KG1 (cell line): ENCODE measurements around the gene SSH2.

ENCODE experiments used
- DNase-seq: peaks from one replicate; lab custom pipeline; 2025; lab: John Stamatoyannopoulos, UW

The SSH2 gene

DNA sequence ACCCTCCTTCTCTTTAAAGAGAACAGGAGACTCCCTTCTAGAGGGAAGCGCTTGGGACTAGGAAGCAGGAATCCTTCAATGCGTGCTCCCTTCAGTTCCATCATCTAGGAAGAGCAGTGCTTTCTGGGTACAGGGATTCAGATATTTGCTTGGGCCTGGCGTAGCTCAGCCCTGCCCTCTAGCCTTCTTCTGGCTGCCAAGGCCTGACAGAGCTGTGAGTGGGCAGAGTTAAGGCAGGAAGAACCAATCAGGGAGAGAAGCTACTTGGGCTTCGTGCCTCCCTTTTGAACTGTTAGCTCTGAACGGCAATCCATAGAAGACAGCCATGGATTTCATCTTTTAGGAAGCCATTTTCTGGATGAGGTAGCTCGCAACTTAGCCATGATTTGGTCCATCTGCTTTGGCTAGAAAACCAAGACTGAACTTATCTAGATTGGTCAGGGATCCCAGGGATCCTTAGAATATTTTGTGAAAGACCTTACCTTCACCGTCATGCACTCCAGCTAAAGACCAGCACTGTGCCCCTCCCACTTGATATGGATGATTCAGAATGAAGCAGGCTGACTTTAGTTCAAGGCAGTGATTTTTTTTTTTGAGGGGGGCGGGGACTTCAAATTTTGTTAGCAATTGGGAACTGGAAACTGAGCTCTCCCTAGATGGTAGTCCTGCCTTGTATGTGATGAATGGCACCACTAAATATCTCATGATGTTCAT lies 304.8 kb downstream of the SSH2 start:
- DNase-seq, result no peak

DNA sequence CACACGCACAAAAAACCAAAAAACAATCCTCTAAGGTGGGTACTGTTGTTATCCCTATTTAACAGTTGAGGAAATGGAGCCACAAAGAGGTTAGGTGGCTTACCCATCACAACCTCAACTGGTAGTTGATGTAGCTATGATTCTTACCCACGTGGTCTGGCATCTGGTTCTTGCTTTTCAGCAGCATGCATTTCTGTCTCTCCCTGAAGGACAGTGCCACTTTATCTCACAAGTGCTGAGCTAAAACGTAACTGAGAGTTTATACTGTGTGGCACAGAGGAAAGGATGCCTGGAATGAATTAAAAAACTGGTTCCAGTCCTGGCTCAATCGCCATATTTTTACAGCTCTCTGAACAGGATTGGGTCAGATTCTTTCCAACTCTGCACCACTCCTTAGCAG lies 305.4 kb downstream of the SSH2 start:
- DNase-seq, result no peak

DNA sequence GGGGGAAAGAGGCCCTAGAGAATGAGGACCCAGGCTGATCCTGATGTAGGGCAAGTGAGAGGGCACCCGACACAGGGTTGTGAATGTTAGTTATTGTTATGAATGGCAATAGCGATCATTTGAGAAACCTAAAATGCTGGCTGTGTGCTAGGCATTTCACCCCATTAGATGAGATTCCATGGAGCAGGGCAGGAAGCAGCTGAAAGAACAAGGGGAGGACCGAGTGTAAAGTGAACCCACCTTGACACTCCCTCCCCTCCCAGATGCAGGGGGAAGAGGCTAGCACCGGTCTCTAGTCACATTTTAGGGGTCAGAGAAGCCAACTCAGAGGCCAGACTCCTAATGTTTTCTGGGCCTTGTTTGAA lies 306.8 kb downstream of the SSH2 start:
- DNase-seq, result no peak

DNA sequence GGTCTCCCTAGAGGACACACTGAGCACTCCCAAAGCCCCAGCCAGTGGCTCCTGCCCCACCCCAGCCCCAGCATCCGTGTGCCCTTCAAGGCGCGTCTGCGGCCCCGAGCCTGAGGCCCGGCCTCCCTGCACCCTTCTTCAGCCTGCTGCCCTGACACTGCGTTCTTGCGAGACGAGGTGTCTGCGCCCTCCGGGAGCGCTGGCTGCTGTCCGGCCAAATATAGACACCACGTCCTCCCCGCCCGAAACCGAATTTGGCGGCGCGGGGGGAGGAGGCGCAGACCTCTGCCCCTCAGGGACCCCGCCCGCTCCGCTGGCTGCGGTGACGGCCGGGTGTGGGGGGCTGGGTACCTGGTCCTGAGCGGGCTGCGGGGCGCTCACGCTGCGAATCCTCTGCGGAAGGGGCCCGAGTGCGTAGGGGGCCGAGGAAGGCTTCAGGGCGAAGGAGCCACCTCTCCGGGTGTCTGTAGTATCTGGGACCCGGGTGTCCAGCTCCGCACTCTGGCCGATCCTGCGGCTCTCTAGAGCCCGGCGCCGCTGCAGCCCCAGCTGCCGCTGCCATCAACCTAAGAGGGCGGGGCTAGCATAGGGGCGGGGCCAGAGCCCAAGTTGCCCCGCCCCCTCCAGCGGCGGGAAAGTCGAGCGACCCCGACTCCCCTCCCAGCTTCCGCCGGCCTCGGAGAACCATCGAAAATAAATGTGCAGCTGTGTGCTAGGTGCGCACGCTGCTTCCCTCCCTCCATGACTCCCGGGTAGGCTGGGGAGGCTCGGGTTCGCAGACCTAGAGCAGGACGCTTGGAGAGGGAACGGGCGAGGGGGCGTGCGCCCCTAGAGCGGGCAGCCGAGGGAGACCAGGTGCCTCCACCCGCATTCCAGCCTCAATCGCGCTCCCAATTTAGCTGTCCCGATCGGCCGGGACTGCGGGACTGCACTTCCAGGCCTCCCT lies 307.4 kb downstream of the SSH2 start, which contains the start of gene CORO6:
Gene CORO6, minus strand, starts transcription at position 576 of the 946 bp plus-strand sequence. CDS start 1,491 bp downstream, outside the sequence.
- DNase-seq, result no peak

DNA sequence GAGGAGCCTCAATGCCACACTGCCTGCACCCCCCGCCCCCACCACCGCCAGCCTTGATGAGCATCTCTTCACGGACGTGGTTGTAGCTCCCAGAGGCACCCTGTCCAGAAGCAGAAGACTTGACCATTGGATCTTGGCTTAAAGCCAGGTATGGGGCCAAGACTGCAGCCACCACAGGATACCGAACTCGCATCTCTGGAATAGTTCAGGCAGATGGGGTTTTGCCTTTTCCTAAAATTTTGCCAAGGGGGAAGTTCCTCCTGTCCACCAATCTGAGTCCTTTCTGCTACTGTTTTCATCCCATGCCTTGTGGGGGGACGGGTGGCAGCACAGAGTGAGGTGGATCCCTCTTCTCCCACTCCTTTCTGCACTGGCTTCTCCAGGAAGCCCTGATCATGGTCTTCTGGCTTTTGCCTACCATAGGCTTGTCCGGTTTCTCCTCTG lies 308.3 kb downstream of the SSH2 start:
- no peak for DNase-seq

DNA sequence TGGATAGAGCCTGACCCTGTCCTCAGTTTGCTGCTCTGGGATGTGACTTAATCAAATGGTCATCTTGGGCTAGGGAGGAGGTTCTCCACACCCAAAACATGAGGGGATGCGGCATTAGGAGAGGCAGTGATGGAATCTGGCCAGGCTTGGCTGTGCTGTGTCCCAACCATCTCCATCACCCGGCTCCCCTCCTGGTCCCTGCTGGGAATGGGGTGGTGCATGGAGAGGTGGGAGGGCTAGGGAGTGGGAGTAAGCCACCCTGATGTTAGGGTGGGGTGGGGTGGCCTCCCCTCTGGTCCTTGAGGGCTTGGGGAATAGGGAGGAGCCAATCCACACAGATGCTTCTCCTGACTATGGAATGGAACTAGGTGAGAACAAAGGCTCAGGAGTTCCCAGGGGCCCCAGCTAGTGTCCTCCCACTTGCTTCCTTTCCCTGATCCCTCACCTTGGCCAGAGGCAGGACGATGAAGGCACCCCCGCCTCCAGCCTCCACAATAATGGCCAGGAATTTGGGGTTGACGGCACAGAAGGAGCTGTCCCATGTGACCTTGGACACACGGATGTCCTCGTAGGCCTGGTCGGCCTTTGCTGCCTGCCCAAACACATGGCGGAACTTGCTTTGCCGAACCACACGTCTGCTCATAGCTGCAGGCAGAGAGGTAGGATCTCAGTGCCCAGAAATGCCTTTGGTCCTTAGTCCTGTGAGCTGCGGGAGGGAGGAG lies 309.1 kb downstream of the SSH2 start:
- no peak for DNase-seq

DNA sequence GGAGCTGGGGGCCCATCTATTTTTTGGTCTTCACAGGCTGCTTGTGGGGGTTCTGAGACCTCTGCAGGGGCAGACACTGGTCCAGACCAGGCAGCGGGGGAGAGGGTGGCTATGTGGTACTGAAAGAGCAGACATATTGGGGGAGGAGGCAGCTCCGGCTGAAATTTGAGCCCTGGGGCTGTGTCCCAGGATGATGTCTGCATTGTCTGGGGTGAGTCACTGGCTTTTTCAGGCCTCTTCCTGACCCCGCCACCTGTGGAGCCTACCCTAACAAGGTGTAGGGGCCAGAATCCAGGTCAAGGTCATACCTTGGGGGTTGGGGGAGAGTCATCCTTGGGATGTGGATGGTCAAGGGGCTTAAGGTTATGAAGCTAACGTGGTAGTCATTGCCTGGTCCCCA lies 309.8 kb downstream of the SSH2 start:
- no peak for DNase-seq

DNA sequence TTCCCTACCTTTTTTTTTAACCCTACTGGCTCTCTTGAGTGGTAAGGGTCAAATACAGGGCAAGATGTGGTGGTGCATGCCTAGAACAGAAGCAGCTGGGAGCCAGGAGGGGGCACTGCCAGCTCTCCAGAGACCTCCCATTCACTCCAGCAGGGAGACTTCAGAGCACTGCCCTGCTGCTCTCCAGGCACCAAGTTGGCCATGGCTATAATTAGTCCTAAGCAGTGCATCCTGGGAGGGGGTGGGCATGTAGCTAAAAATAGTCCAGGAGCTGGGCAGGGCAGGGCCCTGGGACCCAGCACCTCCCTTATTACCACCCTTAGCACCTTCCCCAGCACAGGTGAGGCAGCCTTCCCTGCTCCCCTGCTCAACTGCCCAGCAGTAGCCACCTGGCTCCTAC lies 310.8 kb downstream of the SSH2 start:
- DNase-seq, result no peak

DNA sequence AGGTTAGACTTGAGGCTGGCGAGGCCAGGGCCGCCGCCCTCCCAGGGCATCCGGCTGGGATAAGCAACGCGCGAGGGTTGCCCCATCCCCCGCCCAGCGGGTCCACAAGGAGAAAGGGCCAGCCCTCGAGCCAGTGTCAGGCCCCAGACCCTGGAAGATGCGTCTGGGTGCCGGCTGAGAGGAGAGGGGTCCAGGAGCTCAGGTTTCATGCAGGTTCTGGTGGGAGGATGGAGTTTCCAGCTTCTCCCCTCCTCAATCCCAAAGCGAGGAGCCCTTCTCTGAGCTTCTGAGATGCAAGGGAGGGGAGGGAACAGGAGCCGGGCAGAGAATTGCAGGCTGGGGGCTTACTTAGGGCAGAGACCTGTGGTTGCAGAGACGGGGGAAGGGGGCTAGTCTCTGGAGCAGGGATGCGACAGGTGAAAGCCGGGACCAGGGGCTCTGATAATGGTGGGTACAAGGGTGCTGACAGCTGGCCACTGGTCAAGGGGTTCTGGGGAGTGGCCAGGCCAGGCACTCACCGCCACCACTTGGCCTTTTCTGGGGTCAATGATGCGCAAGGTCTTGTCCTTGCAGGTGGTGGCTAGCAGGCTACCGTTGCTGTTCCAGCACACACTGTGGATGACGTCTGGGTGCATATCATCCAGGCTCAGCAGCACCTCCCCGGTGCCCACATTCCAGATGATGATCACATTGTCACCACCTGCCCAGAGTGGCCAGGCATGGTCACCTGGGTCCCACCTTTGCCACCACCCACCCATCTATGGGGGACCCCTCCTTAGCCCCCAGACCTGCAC lies 311.6 kb downstream of the SSH2 start:
- no peak for DNase-seq

DNA sequence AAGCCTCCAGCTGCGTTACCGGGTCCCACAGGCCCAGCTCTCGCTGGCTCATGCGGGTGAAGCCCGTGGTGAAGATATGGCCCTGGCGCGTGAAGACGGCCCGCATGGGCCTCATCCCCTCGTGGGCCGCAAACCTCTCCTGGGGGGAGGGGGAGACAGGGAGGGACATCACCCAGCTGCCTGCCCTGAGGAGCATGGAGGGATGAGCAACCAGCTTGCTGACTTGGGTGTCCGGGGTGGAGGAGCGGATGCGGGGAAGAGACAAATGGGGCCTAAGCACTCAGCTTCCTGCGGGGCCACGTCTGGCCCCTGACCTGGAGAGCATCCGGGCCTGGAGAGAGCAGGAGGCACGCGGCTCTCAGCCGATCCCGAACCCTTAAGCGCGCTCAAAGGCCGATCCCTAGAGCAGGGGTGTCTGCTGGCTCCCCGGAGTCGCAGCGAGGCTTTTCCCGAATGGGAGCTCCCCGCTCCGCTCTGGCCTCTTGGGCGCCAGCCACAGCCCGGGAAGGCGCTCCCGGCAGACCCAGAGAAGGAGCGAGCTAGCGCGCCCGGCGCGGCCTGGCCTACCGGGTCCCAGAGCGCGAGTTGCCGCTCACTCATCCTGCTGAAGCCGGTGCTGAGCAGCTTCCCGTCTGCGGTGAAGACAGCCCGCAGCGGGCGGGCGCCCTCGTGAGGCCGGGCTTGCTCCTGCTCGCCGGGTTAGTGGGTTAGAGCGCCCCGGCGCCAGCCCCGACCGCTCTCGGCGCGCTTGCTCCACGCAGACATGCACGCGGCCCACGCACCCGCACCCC lies 312.4 kb downstream of the SSH2 start:
- DNase-seq, result peak; percentile 49

DNA sequence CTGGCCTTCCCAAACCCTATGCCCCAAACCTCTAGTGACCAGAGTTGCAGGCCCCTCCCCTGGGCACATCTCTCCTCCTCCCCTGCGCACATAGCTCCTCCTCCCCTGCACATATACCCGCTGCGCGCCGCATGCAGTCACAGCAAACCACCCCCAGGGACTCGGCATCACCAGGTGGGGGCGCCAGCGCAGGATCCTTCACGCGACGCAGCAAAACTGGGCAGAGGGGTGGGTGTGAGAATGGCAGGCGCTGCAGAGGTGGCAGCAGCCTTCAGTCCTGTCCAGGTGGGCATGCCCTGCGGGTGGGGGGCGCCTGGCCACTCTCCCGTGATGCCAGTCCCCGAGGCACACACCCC lies 312.9 kb downstream of the SSH2 start:
- peak; percentile 73 for DNase-seq

DNA sequence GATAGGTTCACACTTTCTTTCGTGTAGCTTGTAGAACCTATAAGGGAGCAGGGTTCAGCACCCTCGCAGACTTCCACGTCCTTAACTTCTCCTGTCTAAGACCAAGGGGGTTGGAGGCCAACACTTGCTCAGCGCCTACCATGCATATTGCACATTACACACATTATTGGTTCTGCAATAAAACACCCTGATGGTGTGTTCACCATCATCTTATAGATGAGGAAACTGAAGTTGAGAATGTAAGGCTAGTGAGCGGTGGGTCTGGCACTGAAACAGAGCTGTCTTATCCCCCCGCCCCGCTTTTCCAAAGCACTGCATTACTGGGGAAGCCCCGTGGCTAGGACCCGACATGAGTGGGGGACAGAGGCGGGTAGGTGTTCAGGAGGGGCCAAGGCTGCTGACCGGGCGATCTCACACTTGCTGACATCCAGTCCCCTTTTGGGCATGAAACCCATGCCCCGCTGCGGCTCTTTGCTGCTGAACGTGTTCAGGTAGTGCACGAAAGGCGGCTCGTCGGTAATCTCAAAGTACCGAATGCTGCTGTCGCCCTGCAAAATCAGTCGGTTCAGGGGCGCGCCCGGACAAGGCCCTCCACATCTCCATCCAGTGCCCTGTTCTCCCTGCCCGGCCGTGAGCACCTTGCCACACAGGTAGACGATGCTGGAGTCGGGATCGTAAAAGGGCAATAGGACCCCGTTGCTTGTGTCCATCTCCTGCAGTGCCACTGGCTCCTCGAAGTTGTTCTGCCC lies 313.6 kb downstream of the SSH2 start:
- no peak for DNase-seq

DNA sequence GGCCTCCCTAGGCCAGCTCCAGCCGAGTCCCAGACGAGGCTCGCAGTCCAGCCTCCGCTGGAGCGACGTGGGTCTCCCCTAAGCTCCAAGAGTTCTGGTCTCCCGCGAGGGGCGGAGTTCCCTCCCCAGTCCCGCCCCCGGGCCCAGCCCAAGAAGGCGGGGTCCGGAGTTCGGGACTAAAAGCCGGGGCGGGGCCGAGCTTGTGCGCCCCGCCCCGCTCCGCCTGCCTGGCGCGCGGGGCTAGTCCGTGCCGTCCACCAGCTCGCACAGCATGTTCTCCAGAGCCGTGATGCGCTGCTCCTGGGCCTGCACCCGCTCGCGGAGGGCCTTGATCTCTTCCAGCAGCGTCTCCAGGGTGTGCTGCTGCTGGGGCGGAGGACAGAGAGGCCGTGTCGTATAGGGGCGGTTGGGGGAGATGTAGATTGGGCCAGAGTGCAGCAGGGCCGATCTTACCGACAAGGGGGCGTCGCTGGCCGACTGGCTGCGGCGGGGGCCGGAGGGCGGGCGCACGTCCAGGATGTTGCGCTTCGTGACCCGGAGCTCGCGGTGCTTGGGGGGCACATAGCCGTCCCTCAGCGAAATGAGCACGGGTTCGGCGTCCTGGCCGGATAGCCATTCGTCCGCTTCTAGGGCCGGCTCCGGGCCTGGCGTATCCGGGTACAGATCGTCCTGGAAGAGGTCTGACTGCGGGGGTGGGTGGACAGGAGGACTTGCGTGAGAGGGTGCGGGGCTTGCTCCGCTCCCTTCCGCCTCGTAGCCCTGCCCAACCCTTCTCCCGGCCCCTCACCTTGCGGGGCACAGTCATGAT lies 314.3 kb downstream of the SSH2 start:
- no peak for DNase-seq

DNA sequence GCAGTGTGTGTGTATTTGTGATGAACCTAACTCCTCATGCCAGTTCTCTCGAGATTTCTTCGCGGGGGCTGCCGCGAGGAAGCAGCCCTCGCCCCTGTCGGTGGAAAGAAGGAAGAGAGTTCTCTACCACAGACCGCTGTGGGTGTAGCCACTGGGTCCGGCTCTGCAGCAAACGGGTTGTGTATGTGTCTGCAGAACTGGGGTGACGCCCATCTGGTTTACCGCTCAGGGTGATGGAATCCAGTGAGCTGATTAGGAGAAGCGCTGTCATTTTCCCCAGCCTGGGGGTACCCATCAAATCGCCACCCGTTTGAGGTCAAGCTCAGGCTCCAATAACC lies 315.0 kb downstream of the SSH2 start:
- DNase-seq, result no peak

DNA sequence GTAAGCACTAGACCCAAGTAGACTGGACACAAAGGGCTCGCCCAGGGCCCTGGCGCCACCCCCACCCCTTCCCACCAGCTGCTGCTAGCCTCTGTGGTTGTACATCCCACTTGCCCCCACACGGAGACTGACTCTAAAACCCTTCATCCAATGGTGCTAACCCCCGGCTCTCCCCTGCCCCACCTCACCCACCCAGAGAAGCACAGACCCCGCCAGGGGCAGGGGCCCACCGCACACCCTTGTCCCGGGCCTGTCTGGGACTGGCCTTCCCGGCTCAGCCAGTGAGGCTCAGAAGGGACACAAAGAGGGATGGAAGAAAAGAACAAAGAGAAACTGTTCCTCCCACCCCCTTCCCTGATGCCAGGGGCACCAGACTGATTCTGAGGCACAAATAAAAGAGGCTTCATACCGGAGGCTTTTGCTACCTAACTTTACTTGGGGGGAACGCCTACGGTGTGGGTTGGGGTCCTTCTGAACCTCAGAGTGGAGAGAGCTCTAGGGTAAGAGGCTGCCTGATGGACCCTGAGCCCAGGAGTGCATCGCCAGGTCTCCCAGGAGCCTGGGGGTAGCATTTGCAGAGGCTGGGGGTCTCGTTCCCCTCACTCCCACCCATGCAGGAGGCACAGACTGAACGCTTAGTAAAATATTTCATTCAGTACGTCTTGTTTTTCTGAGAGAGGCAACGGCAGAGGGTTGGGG lies 315.5 kb downstream of the SSH2 start:
- DNase-seq, result no peak

DNA sequence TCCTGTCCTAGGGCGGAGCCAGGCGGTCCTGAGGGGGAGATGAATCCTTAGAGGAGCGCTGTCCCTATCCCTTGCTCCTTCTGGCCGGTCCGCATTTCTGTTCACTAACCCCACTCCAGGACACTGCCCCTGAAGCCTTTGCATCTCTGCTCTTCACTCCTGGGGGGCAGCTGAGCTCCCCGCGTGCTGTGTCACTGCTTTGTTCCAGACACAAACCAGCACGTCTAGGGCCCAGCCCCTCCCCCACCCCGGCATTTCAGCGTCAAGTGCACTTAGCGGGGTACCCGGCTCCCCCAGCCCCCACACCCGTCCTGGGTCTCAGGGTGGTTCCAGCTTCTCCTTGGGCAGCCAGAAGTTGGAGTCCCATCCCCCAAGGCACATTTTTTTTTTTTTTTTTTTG lies 316.2 kb downstream of the SSH2 start:
- no peak for DNase-seq

DNA sequence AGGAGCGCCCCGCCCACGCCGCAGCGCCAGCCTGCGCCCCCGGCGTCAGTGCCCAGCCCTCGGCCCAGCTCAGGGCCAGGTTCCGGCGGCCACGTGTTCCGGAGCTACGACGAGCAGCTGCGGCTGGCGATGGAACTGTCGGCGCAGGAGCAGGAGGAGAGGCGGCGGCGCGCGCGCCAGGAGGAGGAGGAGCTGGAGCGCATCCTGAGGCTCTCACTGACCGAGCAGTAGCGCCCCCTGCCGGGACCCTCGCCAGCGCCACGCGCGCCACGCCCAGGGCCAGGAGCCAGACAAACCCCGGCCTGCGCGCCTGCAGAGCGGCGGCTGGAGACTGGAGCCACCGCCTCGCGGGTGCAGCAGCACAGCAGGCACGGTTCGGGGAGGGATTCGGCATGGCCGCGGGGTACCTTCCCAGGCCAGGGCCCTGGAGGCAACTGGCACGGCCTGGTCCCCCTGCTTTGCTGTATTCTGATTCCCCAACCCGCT lies 316.6 kb downstream of the SSH2 start:
- no peak for DNase-seq

DNA sequence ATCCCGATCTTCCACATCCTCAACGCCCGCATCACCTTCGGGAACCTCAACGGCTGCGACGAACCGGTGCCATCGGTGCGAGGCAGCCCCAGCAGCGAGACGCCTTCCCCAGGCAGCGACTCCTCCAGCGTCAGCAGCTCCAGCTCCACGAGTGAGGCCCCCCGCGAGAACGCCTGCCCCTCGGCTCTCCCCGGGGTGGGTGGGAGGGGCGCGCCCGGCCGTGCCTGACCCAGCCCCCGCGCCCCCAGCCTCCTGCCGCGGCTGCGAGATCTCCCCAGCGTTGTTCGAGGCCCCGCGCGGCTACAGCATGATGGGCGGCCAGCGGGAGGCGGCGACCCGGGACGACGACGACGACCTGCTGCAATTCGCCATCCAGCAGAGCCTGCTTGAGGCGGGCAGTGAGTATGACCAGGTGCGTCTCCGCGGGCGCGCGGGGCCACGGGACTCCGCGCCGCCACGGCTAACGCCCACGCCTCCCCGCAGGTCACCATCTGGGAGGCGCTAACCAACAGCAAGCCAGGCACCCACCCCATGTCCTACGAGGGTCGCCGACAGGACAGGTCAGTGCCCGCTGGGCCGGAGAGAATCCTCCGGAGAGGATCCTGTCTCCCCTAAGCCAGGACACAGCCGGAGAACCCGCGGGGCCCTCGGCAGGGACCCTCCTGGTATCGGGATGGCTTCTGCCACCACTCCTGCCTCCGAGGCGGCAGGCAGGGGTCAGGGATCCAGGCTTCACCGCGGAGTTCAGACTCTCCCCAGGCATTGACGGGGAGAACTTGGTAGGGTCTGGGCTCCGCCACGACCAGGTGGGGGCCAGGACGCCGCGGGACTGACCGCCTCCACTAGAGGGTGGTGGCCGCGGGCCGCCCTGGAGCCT lies 317.4 kb downstream of the SSH2 start:
- DNase-seq, result no peak
